Adrenal gland (tissue), 5 donors: ENCODE measurements around the gene DNHD1.

Experiments
- POLR2A ChIP-seq, 2 donors: fragments of 450-650 bp; IDR thresholded peaks; one replicate each; pipeline ENCODE4 v1.6.1; 2017; ENCODE audit warnings: antibody characterized with exemption in 2 of 2, mild to moderate bottlenecking in 2 of 2, moderate library complexity in 1 of 2
- TF ChIP-seq, protein P1 (sequence below), 6 experiments: fragments of 450-650 bp in 4 of 6; fragments of 200-600 bp in 2 of 6; sonication (generic) in 1 of 6; IDR thresholded peaks; 1 replicate in 5 of 6; 2 replicates in 1 of 6; pipeline versions ENCODE4 v1.5.1 to v1.8.0; 2016 to 2021; ENCODE audit warnings: antibody characterized with exemption in 6 of 6, mild to moderate bottlenecking in 2 of 6, moderate library complexity in 1 of 6
- donor health status: DM: no; HTN: no; CAD: no.

DNA sequence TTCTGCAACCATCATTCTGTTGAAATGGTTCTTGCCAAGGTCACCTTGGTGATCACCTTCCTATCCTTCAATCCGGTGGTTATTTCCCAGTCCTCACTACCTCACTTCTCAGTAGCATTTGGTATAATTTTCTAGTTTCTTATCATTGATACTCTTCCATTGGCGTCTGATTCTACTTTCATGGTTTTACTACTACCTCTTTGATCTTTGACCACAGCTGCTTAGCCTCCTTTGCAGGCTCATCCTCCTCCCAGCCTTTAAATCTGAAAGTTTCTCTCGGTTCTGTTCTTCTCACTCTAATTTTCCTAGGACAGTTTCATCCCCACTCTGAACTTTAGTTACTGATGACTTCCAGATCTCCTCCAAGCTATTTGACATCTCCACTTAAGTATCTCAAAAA, 10.8 kb upstream of the DNHD1 start:
- TF ChIP-seq, protein P1, sequence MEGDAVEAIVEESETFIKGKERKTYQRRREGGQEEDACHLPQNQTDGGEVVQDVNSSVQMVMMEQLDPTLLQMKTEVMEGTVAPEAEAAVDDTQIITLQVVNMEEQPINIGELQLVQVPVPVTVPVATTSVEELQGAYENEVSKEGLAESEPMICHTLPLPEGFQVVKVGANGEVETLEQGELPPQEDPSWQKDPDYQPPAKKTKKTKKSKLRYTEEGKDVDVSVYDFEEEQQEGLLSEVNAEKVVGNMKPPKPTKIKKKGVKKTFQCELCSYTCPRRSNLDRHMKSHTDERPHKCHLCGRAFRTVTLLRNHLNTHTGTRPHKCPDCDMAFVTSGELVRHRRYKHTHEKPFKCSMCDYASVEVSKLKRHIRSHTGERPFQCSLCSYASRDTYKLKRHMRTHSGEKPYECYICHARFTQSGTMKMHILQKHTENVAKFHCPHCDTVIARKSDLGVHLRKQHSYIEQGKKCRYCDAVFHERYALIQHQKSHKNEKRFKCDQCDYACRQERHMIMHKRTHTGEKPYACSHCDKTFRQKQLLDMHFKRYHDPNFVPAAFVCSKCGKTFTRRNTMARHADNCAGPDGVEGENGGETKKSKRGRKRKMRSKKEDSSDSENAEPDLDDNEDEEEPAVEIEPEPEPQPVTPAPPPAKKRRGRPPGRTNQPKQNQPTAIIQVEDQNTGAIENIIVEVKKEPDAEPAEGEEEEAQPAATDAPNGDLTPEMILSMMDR (IDR thresholded peaks at IDR 0.05): no peak
- no peak for TF ChIP-seq POLR2A (IDR thresholded peaks at IDR 0.05)
